HEK293 (cell line): ENCODE measurements around the gene OR4B1.

Experiments used
- CTCF ChIP-seq: fragments of 450-650 bp; formaldehyde crosslinking; IDR thresholded peaks from 2 replicates; pipeline ENCODE4 v1.5.1; 2016; ENCODE audit warnings: missing biosample characterization, missing genetic modification characterization
- KLF1 ChIP-seq: fragments of 450-650 bp; formaldehyde crosslinking; IDR thresholded peaks from 2 replicates; pipeline ENCODE4 v1.5.1; 2016; ENCODE audit warnings: missing biosample characterization, missing genetic modification characterization
- KLF17 ChIP-seq: fragments of 450-650 bp; formaldehyde crosslinking; IDR thresholded peaks from 2 replicates; pipeline ENCODE4 v1.5.1; 2016; ENCODE audit warnings: missing biosample characterization, missing genetic modification characterization
- REPIN1 ChIP-seq: fragments of 450-650 bp; formaldehyde crosslinking; IDR thresholded peaks from 2 replicates; pipeline ENCODE4 v1.5.1; 2017; ENCODE audit warnings: missing biosample characterization, missing genetic modification characterization, low read depth
- ZNF747 ChIP-seq: fragments of 450-650 bp; formaldehyde crosslinking; IDR thresholded peaks from 2 replicates; pipeline ENCODE4 v1.5.1; 2016; ENCODE audit warnings: missing biosample characterization, missing genetic modification characterization

DNA sequence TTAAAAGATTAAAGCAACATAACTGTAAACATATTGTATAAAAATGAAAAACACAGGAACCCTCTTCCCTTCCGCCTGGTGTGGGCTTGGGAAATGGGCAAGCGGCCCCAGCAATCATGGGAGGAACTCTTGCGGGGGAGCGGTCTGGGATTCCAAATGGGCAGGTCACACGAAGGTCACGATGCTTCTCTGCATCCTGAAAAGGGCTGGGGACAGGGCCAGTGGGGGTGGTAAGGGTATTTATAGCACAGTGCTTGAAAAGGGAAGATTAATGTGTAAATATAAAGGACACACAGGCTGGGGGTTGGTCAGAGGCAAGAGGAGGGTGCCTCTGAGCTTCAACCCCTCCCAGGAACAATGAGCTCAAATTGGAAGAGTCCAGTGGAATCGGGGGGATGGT, 46.9 kb upstream of the OR4B1 start:
- TF ChIP-seq CTCF (tag by site-specific recombination) (no peak), KLF1 (tag by site-specific recombination) (no peak), REPIN1 (tag by site-specific recombination) (no peak), ZNF747 (tag by site-specific recombination) (no peak), KLF17 (no peak)
